ENCODE measurements around the gene ARHGEF28. TPM values are rescaled to one million over a fixed set of nuclear protein-coding genes. Genes with fewer than 3 reads are reported as not detected.

The ARHGEF28 gene
- polyA plus RNA-seq, 3 donors, result not detected

DNA sequence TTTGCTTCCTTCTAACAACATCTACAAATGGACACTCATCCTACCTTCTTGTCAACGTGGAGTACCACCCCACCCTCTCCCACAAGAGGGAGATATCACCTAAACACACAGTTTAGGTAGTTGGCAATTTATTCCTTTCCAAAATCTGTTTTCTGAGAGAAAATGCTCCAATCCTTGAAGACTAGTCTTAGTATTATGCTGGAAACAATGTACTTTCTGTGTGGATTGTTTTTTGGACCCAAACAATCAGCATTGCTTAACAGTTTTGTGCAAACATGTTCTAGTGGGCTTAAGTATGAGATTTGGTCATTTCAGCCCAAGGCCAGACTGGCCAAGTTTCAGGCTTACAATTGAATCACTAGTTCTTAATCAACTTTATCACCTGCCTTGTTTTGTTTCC is 359.1 kb downstream of the ARHGEF28 start:
- Mint-ChIP-seq H3K9me3 (peaks cover 0 to 2% (median 0%) of the 10 kb centered on the region in 7 donors), H3K27me3 (ENCODE audit: low read depth in 3 of 3) (peaks cover 0 to 8% (median 7%) of the 10 kb centered on the region in 3 donors), H3K4me3 (no peak overlapping the region), H3K4me1 (no peaks in the 10 kb centered on the region), H3K36me3 (no peaks in the 10 kb centered on the region), H3K27ac (peak overlapping the region in 2 of 7 donors; percentile 17 to 28)
- Histone ChIP-seq H3K9ac (ENCODE audit: insufficient read depth, low read length, poor library complexity, severe bottlenecking) (no peak overlapping the region), H3K4me3 (replicated peaks in 1 of 3; ENCODE audit: low read depth in 2 of 3, low read length in 3 of 3) (no peak overlapping the region), H4K20me1 (ENCODE audit: insufficient read depth, low read length) (no peaks in the 10 kb centered on the region), H2AFZ (ENCODE audit: insufficient read depth, low read depth, low read length, poor library complexity, severe bottlenecking) (no peak overlapping the region), H3K4me2 (replicated peaks; ENCODE audit: extremely low read depth, low read length, poor library complexity, severe bottlenecking) (no peak overlapping the region), H3K36me3 (replicated peaks in 1 of 2; ENCODE audit: control insufficient read depth in 1 of 2, insufficient read depth in 2 of 2, low read length in 2 of 2) (no peaks in the 10 kb centered on the region), H3K79me2 (ENCODE audit: insufficient read depth, low read length) (no peaks in the 10 kb centered on the region), H3K4me1 (ENCODE audit: control insufficient read depth in 1 of 2, insufficient read depth in 2 of 2, low read length in 2 of 2) (no peaks in the 10 kb centered on the region), H3K27me3 (ENCODE audit: control insufficient read depth in 2 of 2, insufficient read depth in 2 of 2, low read length in 2 of 2) (no peaks in the 10 kb centered on the region), H3K27ac (ENCODE audit: low read depth in 1 of 2, low read length in 2 of 2) (no peak overlapping the region), H3K9me3 (replicated peaks in 1 of 2; ENCODE audit: control insufficient read depth in 1 of 2, insufficient read depth in 1 of 2, low read length in 2 of 2) (no peaks in the 10 kb centered on the region)
- no peak for DNase-seq
- intact Hi-C loops (cut with micrococcal nuclease), result no loop called here
- TF ChIP-seq, protein P1, sequence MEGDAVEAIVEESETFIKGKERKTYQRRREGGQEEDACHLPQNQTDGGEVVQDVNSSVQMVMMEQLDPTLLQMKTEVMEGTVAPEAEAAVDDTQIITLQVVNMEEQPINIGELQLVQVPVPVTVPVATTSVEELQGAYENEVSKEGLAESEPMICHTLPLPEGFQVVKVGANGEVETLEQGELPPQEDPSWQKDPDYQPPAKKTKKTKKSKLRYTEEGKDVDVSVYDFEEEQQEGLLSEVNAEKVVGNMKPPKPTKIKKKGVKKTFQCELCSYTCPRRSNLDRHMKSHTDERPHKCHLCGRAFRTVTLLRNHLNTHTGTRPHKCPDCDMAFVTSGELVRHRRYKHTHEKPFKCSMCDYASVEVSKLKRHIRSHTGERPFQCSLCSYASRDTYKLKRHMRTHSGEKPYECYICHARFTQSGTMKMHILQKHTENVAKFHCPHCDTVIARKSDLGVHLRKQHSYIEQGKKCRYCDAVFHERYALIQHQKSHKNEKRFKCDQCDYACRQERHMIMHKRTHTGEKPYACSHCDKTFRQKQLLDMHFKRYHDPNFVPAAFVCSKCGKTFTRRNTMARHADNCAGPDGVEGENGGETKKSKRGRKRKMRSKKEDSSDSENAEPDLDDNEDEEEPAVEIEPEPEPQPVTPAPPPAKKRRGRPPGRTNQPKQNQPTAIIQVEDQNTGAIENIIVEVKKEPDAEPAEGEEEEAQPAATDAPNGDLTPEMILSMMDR (IDR thresholded peaks at IDR 0.05), result no peak
- no CpG with 5 or more reads among the region's 1 CpG for whole genome bisulfite sequencing (ENCODE audit: insufficient coverage)

DNA sequence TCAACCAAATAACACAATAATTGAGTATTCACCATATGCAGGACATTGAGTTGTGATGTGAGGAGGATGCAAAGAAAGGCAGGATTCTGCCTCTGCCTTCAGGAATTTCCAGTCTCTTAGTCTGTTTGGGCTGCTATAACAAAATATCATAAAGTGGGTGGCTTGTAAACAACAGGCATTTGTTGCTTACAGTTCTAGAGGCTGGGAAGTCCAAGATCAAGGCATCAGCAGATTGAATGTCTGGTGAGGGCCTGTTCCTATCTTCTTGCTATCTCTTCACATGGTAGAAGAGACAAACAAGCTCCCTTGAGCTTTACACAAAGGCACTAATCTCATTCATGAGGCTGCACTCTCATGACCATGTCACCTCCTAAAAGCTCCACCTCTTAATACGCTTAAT is 360.7 kb downstream of the ARHGEF28 start:
- no peak overlapping the region for H2AFZ ChIP-seq (ENCODE audit: insufficient read depth, low read depth, low read length, poor library complexity, severe bottlenecking)
- H3K27me3 Mint-ChIP-seq (ENCODE audit: low read depth in 3 of 3), result peaks cover 6 to 8% (median 7%) of the 10 kb centered on the region in 3 donors
- no peak overlapping the region for H3K9ac ChIP-seq (ENCODE audit: insufficient read depth, low read length, poor library complexity, severe bottlenecking)
- H3K4me1 Mint-ChIP-seq, result no peaks in the 10 kb centered on the region
- peaks cover 0 to 3% (median 0%) of the 10 kb centered on the region in 7 donors for H3K9me3 Mint-ChIP-seq
- no CpG with 5 or more reads among the region's 1 CpG for WGBS (ENCODE audit: insufficient coverage)
- H3K4me2 ChIP-seq (replicated peaks; ENCODE audit: extremely low read depth, low read length, poor library complexity, severe bottlenecking), result no peak overlapping the region
- no peak overlapping the region for H3K4me3 Mint-ChIP-seq
- H3K9me3 ChIP-seq (replicated peaks in 1 of 2; ENCODE audit: control insufficient read depth in 1 of 2, insufficient read depth in 1 of 2, low read length in 2 of 2), result no peaks in the 10 kb centered on the region
- H3K36me3 ChIP-seq (replicated peaks in 1 of 2; ENCODE audit: control insufficient read depth in 1 of 2, insufficient read depth in 2 of 2, low read length in 2 of 2), result no peaks in the 10 kb centered on the region
- no peak overlapping the region for H3K27ac ChIP-seq (ENCODE audit: low read depth in 1 of 2, low read length in 2 of 2)
- H3K27me3 ChIP-seq (ENCODE audit: control insufficient read depth in 2 of 2, insufficient read depth in 2 of 2, low read length in 2 of 2), result no peaks in the 10 kb centered on the region
- no peaks in the 10 kb centered on the region for H3K79me2 ChIP-seq (ENCODE audit: insufficient read depth, low read length)
- no peaks in the 10 kb centered on the region for H3K4me1 ChIP-seq (ENCODE audit: control insufficient read depth in 1 of 2, insufficient read depth in 2 of 2, low read length in 2 of 2)
- H3K36me3 Mint-ChIP-seq, result no peaks in the 10 kb centered on the region
- TF ChIP-seq, protein P1 (IDR thresholded peaks at IDR 0.05), result no peak
- no peak overlapping the region for H3K4me3 ChIP-seq (replicated peaks in 1 of 3; ENCODE audit: low read depth in 2 of 3, low read length in 3 of 3)
- no peak overlapping the region for H3K27ac Mint-ChIP-seq
- DNase-seq, result no peak
- intact Hi-C loops (cut with micrococcal nuclease), result no loop called here
- no peaks in the 10 kb centered on the region for H4K20me1 ChIP-seq (ENCODE audit: insufficient read depth, low read length)

All from CD14-positive monocyte (primary cell).